GM19238 (cell line): ENCODE measurements around the gene CHN1.

Source experiments
- DNase-seq: peaks from one replicate; pipeline ENCODE4 v3.0.0; 2011; ENCODE audit warnings: low spot score; ENCODE audit not compliant: insufficient read length

The CHN1 gene

GRCh38 chr2:174972924-174973323 lies 32.3 kb downstream of the CHN1 start:
- DNase-seq: no peak

- no peak for DNase-seq
Measured at GRCh38 chr2:174971868-174972781, 33.1 kb downstream of the CHN1 start.

- no peak for DNase-seq
Measured at GRCh38 chr2:174970092-174970491, 35.1 kb downstream of the CHN1 start.

DNA sequence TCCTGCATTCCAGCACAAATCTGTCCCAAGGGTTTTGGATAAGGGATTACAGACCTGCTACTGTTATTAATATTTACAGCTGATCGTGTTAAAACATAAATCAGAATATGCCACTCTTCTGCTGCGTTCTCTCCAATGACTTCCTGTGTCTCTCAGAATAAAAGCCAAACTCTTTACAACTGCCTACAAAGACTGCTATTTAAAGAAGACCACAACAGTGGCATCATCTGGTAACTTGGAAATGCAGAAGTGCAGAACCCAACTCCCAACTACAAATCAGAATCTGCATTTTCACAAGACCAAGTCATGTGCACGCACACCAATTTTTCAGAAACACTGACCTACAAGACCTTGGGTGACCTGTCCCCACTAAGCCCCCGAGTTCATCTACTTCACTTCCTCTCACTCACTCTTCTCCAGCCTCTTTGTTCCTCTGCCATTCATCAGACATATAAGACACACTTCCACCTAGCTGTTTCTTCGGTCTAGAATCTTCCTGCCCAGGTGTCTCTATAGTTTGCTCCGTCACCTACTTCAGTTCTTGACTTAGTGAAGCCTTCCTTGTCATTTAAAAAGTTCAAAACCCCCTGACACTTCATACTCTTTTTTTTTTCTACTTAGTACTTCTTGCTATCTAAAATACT lies 36.0 kb downstream of the CHN1 start:
- no peak for DNase-seq

DNA sequence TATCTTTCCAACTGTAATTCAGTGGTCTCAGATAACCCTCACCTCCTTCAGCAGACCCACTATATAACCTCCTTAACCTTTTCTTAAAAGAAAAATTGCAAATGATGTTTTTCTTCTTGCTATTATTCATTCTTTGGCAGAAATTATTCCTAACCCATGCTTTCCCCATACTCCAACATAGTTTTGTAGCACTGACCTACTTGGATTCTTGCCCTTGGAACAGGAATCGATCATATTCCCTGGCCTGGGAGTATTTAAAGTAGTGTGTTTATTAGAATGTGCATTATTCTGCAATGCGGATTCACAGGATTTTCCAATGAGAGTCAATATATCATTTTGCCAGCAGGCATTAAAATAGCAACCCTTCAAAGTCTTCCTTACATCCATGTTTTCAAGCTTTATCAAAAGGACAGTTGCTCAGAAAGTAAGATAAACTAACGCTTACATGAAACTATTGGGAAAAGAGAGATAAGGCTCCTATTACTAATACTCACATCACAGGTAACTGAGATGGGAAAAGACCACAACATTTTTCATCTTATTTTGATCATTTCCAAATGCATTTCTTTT lies 37.4 kb downstream of the CHN1 start:
- no peak for DNase-seq

GRCh38 chr2:174967086-174967485 lies 38.1 kb downstream of the CHN1 start:
- DNase-seq: no peak

DNA sequence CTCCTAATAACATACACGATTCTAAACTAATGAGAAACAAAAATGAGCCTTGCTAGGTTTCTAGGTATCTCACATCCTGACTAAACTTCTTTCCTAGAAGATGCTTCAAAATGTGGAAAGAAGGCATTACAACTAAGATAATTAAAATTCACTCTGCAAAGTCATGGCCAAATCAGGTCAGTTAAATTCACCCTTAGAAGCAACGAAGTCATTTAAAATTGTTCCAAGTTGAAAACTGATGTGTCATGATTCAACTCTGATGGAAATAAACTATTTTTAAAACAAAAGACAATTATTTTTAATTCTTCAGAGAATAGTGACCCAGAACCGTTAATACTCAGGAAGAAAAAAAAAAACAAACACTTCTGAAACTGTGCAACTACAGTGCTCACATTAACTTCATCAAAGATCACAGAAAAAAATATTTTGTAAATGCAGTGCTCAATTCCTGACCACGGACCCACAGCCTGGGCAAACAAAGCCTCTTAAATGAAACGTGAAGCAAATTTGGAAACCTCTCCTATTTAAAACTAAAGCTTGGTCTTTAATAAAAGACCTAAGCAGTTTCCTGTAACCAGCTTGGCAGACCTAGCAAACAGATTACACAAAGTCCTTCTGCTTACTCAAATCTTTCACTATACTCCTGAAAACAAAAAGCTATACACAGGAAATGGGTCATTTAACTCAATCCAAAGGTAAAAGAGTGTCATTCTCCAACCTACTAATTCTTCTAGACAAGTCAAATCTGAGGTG lies 39.0 kb downstream of the CHN1 start:
- no peak for DNase-seq

GRCh38 chr2:174965551-174965950 lies 39.6 kb downstream of the CHN1 start:
- DNase-seq: no peak

DNA sequence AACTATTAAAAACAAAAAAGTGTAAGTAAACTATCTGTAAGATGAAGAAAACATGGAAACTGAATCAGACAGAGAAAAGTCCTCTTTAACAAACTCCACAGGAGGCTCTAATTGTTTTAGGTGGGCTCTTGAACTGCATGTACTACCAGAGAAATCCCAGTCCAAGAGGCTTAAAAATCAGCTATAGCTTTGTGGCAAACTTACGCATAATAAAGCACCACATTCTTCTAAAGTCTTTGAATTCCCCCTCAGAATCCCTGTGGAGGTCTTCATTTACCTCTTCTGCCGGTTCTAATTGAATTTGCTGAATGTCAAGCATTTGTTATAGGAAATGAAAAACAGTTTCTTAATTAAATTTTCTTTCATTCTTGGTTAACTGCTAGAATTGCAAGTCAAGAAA lies 40.8 kb downstream of the CHN1 start:
- no peak for DNase-seq

GRCh38 chr2:174963437-174964400 lies 41.5 kb downstream of the CHN1 start:
- no peak for DNase-seq

GRCh38 chr2:174959787-174960186 lies 45.4 kb downstream of the CHN1 start:
- DNase-seq: no peak

DNA sequence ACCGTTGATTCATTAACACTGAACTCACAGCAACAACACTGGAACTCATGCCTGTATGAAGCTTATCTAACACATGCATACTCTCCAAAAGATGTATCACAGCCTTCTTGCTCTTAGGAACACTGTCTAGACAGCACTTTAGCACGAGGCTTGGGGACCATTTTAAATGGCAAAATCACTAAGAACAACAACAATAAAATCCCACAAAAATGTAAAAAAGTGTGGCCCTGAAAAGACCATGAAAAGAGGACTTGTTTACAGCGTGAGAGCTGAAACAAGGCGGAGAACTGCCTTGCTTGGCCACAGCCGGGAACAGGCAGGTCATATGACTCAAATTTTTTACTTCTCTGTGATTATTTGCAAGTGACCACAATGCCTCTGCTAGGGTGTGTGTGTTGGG lies 48.1 kb downstream of the CHN1 start:
- DNase-seq: no peak

GRCh38 chr2:174952607-174953006 lies 52.6 kb downstream of the CHN1 start:
- DNase-seq: no peak

GRCh38 chr2:174951745-174952144 lies 53.4 kb downstream of the CHN1 start:
- DNase-seq: no peak

DNA sequence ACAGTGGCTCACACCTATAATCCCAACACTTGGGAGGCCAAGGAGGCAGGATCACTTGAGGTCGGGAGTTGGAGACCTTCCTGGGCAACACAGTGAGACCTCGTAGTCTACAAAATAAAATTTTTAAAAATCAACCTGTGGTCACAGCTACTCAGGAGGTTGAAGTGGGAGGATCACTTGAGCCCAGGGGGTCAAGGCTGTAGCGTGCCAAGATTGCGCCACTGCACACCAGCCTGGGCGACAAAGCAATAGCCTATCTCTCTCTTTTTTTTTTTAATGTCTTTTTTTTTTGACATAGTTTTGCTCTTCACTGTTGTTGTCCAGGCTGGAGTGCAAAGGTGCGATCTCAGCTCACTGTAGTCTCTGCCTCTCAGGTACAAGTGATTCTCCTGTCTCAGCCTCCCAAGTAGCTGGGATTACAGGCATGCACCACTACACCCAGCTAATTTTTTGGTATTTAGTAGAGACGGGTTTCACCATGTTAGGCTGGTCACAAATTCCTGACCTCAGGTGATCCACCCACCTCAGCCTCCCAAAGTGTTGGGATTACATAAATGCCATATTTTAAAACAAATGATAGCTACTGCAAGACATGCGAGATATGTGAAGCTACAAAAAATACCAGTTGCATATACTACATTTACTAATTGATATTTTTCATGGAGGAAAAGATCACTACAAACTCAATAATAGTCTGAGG lies 55.0 kb downstream of the CHN1 start:
- DNase-seq: no peak

DNA sequence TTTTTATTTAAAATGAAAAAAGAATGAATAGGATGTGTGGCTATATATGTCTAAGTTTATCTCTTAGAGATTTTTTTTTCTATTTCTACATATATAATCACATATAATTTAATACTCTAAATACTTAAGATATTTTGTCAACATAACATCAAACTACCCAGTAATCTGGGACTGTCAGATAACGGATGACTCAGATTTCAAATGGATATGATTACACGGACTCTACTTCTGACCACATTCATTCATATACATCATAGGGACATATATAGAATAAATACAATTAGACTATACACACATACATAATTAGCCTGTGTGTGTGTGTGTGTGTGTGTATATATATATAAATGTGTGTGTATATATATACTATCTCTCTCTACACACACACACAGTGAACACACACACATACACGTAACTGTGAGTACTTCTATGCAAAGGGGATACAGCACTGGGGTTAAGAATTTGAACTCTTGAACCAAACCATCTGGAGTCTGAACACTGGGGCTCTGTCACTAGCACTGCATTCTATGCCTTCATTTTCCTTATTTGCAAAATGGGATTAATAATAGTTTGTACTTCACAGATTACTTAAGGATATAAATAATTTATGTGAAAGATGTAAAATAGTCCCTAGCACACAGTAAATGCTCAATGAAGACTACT lies 59.5 kb downstream of the CHN1 start:
- DNase-seq: no peak

DNA sequence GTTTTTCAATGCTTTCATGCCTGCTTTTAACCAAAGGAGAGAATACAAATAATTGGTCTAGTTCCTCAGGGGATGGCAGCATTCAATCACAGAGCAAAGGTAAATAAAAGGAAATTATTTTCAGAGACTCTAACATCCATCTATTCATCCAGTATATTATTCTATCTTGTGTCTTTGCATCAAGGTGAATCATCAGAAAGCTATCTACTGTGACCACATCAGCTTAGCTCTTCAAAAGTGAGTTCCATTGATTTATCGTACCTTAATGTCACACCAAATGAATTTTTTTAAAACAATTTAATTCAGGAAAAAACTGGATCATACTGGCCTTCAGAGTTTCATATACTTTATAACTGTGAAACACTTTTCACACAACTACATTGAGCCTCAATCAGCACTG lies 66.1 kb downstream of the CHN1 start:
- no peak for DNase-seq

- DNase-seq: no peak
Measured at GRCh38 chr2:174931724-174932123, 73.5 kb downstream of the CHN1 start.

- no peak for DNase-seq
Measured at GRCh38 chr2:174929786-174930185, 75.4 kb downstream of the CHN1 start.
